Measurements from ENCODE around the gene SULT2B1.
"Not testable (repeated sequence)": the region's sequence is repeated elsewhere in the genome, so short reads cannot be mapped to it uniquely, and the experiment has no call there.

The SULT2B1 gene

DNA sequence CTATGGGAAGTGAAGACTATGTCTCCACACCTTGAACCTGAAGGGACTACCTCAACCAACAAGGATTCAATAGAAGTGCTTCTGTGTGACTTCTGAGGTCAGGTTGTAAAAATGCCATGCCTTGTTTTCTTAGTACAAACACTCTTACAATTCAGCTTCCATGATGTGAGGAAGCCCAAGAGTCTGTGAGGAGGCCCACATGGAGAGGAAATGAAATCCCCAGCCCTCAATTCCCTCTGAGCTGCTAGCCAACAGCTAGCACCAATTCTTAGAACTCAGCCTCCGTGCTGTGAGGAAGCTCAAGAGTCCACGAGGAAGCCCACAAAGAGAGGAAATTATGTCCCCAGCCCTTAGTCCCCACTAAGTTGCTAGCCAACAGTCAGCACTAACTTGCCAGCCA, 27.8 kb upstream of the SULT2B1 start:
- DNase-seq (ENCODE audit: low read depth): no peak
- no peak overlapping the region for H3K4me3 ChIP-seq (ENCODE audit: low read depth, low read length)

DNA sequence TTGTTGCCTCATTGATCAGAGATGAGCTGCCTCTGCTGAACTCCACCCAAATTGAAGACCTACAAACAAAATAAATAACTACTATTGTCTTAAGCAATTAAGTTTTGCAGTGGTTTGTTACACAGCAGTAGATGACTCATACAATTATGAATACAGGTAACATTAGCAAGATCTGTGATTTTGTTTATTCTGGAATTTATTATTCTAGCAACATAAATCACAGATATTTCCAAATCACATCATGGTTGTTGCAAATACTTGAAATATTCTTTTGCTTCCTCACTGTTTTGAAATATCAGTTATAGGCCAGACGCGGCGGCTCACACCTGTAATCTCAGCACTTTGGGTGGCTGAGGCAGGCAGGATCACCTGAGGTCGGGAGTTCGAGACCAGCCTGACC, 27.2 kb upstream of the SULT2B1 start:
- H3K4me3 ChIP-seq (ENCODE audit: low read depth, low read length): no peak overlapping the region
- no peak for DNase-seq (ENCODE audit: low read depth)

DNA sequence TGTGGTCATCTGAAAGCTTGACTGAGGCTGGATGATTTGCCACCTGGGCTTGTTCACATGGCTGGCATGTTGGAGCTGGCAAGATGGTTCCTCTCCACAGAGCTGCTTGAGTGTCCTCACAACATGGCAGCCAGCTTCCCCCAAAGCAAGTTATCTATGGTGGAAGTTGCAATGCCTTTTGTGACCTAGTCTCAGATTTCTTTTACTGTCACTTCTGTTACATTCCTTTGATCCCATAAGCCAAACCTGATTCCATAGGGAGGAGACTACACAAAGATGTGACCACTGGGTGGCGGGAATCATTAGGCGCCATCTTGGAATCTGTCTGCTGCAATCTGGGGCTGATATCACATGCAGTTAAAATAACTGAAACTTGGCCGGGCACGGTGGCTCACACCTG, 22.8 kb upstream of the SULT2B1 start:
- no peak for DNase-seq (ENCODE audit: low read depth)
- H3K4me3 ChIP-seq (ENCODE audit: low read depth, low read length): no peak overlapping the region

GRCh38 chr19:48530066-48530720, 21.8 kb upstream of the SULT2B1 start:
- DNase-seq (ENCODE audit: low read depth): no peak
- H3K4me3 ChIP-seq (ENCODE audit: low read depth, low read length): no peak overlapping the region

GRCh38 chr19:48530770-48531169, 21.2 kb upstream of the SULT2B1 start:
- H3K4me3 ChIP-seq (ENCODE audit: low read depth, low read length): no peak overlapping the region
- DNase-seq (ENCODE audit: low read depth): no peak

- no peak for DNase-seq (ENCODE audit: low read depth)
These were observed 18.2 kb upstream of the SULT2B1 start for GRCh38 chr19:48533770-48534169.

DNA sequence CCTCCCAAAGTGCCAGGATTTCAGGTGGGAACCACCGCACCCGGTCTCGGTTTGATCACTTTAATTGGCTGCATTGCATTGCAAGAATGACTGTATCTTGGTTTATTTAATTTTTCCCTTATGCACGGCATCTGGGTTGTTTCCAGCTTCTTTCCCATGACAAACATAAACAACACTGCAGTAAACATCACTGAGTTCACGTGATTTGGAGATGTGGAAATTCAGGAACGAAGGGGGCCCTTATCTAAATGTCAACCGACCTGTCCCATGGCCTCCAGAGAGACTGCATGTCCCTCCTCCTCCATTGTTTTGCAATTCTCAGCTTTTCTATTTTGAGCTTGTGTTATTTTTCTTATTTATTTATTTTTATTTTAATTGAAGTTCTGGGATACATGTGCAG, 14.4 kb upstream of the SULT2B1 start:
- no peak overlapping the region for H3K4me3 ChIP-seq (ENCODE audit: low read depth, low read length)
- DNase-seq (ENCODE audit: low read depth): no peak

More at GRCh38 chr19:48533770-48534169, 18.2 kb upstream of the SULT2B1 start:
- H3K4me3 ChIP-seq (ENCODE audit: low read depth, low read length): no peak overlapping the region

DNA sequence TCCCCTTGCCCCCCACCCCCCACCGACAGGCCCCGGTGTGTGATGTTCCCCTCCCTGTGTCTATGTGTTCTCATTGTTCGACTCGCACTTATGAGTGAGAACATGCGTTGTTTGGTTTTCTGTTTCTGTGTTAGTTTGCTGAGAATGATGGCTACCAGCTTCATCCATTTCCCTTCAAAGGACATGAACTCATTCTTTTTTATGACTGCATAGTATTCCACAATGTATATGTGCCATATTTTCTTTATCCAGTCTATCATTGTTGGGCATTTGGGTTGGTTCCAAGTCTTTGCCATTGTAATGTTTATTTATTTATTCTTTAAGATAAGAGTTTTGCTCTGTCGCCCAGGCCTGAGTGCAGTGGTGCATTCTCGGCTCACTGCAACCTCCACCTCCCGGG, 13.9 kb upstream of the SULT2B1 start:
- not testable (repeated sequence) for DNase-seq (ENCODE audit: low read depth)

GRCh38 chr19:48539503-48540096, 12.4 kb upstream of the SULT2B1 start:
- H3K4me3 ChIP-seq (ENCODE audit: low read depth, low read length): no peak overlapping the region
- peak; percentile 23 for DNase-seq (ENCODE audit: low read depth)

More for the DNA sequence above, 13.9 kb upstream of the SULT2B1 start:
- not testable (repeated sequence) for H3K4me3 ChIP-seq (ENCODE audit: low read depth, low read length)

- H3K4me3 ChIP-seq (ENCODE audit: low read depth, low read length): no peak overlapping the region
- no peak for DNase-seq (ENCODE audit: low read depth)
These were observed 11.9 kb upstream of the SULT2B1 start for GRCh38 chr19:48540110-48540509.

DNA sequence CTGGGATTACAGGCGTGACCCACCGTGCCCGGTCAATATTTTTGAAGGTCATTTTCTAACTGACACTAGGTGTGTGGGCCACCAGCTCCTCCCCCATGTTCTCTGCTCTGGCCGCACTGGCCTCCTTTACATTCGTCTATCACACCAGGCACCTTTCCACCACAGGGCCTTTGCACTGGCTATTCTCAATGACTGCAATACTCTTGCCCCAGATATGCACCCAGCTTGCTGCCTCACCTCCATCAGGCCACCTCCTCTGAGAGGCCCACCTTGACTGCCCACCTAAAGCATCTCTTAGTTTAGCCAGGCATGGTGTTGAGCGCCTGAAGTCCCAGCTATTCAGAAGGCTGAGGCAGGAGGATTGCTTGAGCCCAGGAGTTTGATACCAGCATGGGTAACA, 10.2 kb upstream of the SULT2B1 start:
- DNase-seq (ENCODE audit: low read depth): no peak
- H3K4me3 ChIP-seq (ENCODE audit: low read depth, low read length): no peak overlapping the region

DNA sequence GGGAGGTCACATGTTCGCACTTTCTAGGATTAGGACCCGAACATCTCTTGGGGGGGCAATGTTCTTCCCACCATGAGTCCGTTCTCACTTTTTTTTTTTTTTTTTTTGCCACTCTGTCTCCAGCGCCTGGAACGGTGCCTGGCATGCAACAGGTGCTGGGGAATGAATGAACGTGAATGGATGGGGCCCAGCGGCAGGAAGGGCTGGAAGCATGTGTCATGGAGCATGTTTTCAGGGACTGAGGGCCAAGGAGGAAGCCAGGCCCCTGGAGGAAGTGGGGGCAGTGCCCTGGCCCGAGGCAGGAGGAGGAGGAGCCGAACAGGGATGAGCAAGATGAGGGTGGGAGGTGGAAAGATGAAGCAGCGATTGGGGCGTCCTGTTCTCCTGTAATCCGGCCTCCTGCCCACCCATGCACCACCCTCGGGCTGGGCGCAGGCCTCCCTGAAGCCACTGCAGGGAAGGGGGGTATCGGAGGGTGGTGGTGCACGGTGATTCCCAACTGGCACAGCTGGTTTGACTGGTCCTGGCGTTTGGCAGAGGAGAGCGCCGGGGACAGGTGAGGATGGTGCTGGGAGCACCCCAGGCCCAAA, 8.8 kb upstream of the SULT2B1 start:
- DNase-seq (ENCODE audit: low read depth): no peak
- no peak overlapping the region for H3K4me3 ChIP-seq (ENCODE audit: low read depth, low read length)

GRCh38 chr19:48544856-48545750, 6.9 kb upstream of the SULT2B1 start:
- H3K4me3 ChIP-seq (ENCODE audit: low read depth, low read length): no peak overlapping the region
- DNase-seq (ENCODE audit: low read depth): no peak

GRCh38 chr19:48547722-48548121, 4.2 kb upstream of the SULT2B1 start:
- no peak for DNase-seq (ENCODE audit: low read depth)
- H3K4me3 ChIP-seq (ENCODE audit: low read depth, low read length): no peak overlapping the region

DNA sequence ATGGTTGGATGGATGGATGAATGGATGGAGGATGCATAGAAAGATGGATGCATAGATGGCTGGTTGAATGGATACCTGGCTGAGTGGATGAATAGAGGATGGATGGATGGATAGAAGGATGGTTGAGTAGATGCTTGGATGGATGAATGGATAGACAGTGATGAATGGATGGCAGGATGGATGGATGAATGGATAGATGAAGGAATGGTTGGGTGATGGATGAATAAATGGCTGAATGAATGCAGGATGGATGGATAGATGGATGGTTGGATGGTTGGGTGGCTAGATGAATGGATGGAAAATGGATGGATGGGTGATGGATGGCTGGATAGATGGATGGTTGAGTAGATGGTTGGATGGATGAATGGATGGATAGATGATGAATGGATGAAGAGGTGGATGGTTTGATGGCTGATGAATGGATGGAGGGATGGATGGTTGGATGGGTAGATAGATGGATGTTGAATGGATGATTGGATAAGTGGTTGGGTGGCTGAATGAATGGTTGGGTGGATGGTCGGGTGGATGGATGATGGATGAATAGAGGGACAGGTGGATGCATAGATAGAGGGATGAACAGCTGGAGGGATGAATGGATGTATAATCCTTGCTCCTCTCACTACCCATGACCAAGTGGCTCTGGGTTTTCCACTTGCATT, 3.6 kb upstream of the SULT2B1 start:
- H3K4me3 ChIP-seq (ENCODE audit: low read depth, low read length): no peak overlapping the region
- no peak for DNase-seq (ENCODE audit: low read depth)

DNA sequence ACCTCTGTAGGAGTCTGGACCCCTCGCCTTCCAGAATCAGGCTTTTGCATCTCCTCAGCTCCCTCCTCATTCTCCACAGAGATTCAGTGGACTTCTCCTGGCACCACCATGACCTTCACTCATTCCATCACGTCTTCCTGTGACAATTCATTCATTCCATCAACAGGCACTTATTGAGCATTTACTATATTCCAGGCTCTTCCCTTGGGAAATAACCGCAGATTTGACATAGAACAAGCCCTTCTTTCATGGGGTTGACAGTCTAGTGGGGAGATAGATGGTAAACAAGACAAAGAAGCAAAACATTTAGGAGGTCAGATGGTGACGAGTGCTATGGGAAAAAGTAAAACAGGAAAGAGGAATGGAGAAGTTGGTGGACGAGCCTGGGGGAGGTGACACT, 2.6 kb upstream of the SULT2B1 start:
- H3K4me3 ChIP-seq (ENCODE audit: low read depth, low read length): no peak overlapping the region
- no peak for DNase-seq (ENCODE audit: low read depth)

DNA sequence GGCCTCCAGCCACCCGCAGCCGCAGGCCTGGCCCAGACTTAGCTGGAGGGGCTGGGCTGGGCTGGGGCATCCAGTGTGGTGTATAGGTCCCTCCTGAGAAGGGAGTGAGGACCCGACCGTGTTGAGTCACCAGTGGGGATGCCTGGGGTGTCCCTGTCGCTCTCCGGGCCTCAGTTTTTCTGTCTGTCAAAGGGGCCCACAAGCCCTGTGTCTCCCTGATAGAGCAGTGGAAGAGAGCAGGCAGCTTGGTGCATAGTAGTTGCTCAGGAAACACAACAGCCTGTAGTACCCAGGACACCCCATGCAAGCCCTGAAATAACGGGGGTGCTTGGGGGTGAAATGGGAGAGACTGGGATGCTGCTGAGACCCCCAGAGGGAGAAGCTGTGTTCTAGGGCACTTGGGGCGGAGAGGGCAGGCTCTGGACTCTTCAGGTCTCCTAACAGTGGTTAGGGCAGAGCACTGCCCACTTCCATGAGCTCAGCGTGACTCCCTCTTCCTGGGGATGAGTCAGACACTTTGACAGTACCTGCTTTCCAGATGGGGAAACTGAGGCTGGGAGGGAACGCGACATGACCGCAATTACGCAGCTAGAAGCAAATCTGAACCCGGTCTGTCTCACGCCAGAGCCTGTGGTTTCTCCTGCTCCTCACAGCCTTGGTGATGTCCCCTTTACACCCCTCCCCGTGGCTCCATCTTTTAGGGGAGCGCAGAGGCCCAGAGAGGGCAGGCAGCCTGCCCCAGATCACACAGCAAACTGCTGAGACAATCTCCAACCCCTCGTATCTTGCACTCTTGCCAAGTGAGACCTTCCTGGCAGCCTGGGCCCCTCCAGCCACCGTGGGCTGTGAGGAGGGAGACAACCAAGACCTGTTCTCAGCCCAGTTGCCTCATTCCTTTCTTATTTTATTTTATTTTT, 692 bp downstream of the SULT2B1 start:
- no peak overlapping the region for H3K4me3 ChIP-seq (ENCODE audit: low read depth, low read length)
- DNase-seq (ENCODE audit: low read depth): no peak

DNA sequence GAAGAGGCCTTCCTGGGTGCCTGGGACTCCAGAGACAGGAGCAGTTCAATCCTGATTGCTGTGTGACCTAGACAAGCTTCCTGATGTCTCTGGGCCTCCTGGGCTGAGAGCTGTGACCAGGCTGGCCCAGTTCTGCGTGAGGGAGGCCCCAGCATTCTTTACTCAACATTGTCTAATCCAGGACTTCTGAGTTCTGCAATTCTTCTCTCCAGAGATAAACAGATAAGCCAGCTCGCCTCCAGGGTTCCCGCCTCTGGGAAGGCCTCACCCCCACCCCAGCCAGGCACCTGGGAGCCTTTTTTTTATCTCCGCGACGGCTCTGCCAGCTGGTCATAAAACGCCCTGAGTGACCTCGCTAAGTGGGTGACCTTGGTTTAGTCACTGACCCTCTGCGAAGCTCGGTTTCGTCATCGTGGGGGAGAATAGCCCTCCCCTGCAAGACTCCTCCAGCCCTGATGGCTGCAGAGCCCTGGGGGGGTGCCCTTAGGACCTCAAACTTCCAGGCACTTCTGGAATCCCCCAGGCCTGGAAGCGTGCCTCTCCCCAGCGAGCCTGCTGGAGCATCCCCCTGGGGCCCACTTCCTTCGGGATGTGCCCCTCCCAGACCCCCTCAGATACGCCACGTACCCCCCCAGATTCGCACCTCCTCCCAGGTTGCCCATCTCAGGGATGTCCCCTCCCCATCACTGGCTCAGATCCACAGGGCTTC, 1.9 kb downstream of the SULT2B1 start:
- peak; percentile 53 for DNase-seq (ENCODE audit: low read depth)
- H3K4me3 ChIP-seq (ENCODE audit: low read depth, low read length): no peak overlapping the region
